Upper lobe of left lung (tissue), 4 donors: ENCODE measurements around the gene ADGB.

Experiments used
- EP300 ChIP-seq, 4 donors: sonication (generic); formaldehyde crosslinking; IDR thresholded peaks; one replicate each; pipeline ENCODE4 v1.5.1; 2017; ENCODE audit warnings: antibody characterized with exemption in 4 of 4, control low read depth in 2 of 4
- POLR2A ChIP-seq, 4 donors: fragments of 450-650 bp; IDR thresholded peaks; one replicate each; pipeline ENCODE4 v1.5.1; 2016 to 2017; ENCODE audit warnings: antibody characterized with exemption in 4 of 4, mild to moderate bottlenecking in 2 of 4

DNA sequence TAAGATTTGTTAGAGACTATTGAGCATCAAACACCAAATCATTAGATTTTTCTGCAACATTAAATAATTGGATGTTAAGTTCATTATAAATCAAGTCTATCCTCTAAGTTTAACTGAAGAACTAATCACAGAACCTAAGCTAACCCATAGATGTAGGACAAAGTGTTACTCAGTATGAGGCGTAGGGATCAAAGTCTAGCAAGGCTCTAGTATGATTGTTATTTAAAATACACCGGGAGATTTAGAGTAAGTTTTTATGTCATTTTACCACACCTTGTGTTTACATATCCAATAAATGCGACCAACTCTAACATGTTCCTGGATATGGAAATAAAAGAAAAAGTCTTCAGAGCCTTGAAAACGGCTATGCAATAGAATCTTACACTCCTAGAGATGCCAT is 2.6 kb downstream of the ADGB start:
- TF ChIP-seq POLR2A (IDR thresholded peaks at IDR 0.05) (no peak), EP300 (IDR thresholded peaks at IDR 0.05) (no peak)
